ENCODE data around the gene CPED1. TPM values are rescaled to one million over a fixed set of nuclear protein-coding genes. Genes with fewer than 3 reads are reported as not detected.

Gene CPED1
- total RNA-seq, 3 donors from 2014 or later (not counting 1 experiment from before 2014, with no cell fraction given), result 0.50 to 1.3 (median 0.96) TPM

GRCh38 chr7:121069346-121070100 lies 81.0 kb downstream of the CPED1 start:
- H3K9me3 ChIP-seq (ENCODE audit: control insufficient read depth, insufficient read depth, low read length), result no peaks in the 10 kb centered on the region
- Mint-ChIP-seq H3K4me1 (no peaks in the 10 kb centered on the region), H3K4me3 (no peak overlapping the region), H3K27ac (no peak overlapping the region), H3K9me3 (no peaks in the 10 kb centered on the region), H3K36me3 (no peaks in the 10 kb centered on the region), H3K27me3 (ENCODE audit: low read depth in 2 of 2) (peaks cover 0 to 9% of the 10 kb centered on the region in 2 donors)
- no peak overlapping the region for H3K27ac ChIP-seq (ENCODE audit: low read length)
- H3K27me3 ChIP-seq (ENCODE audit: control insufficient read depth, insufficient read depth, low read length), result no peaks in the 10 kb centered on the region
- no peaks in the 10 kb centered on the region for H3K4me1 ChIP-seq (ENCODE audit: control insufficient read depth, insufficient read depth, low read length)
- 88% methylated on average over 4 of the region's 4 CpGs for WGBS (ENCODE audit: insufficient coverage)
- TF ChIP-seq CTCF (IDR thresholded peaks at IDR 0.05), result no peak
- H3K36me3 ChIP-seq (ENCODE audit: control insufficient read depth, insufficient read depth, low read length), result no peaks in the 10 kb centered on the region
- ATAC-seq, result no peak
- intact Hi-C loops (cut with micrococcal nuclease), result no loop called here
- no peak overlapping the region for H3K4me3 ChIP-seq (ENCODE audit: low read length)
- no peak for DNase-seq

GRCh38 chr7:121071132-121071531 lies 82.6 kb downstream of the CPED1 start:
- no peak overlapping the region for H3K27ac ChIP-seq (ENCODE audit: low read length)
- no peak for TF ChIP-seq CTCF (IDR thresholded peaks at IDR 0.05)
- no peak overlapping the region for H3K4me3 ChIP-seq (ENCODE audit: low read length)
- 88% methylated on average over 1 of the region's 1 CpG for WGBS (ENCODE audit: insufficient coverage)
- Mint-ChIP-seq H3K36me3 (no peaks in the 10 kb centered on the region), H3K27ac (no peak overlapping the region), H3K4me3 (no peak overlapping the region), H3K9me3 (no peaks in the 10 kb centered on the region), H3K4me1 (no peaks in the 10 kb centered on the region), H3K27me3 (ENCODE audit: low read depth in 2 of 2) (peaks cover 0 to 9% of the 10 kb centered on the region in 2 donors)
- no peaks in the 10 kb centered on the region for H3K27me3 ChIP-seq (ENCODE audit: control insufficient read depth, insufficient read depth, low read length)
- no peaks in the 10 kb centered on the region for H3K9me3 ChIP-seq (ENCODE audit: control insufficient read depth, insufficient read depth, low read length)
- intact Hi-C loops (cut with micrococcal nuclease), result no loop called here
- ATAC-seq, result no peak
- H3K4me1 ChIP-seq (ENCODE audit: control insufficient read depth, insufficient read depth, low read length), result no peaks in the 10 kb centered on the region
- H3K36me3 ChIP-seq (ENCODE audit: control insufficient read depth, insufficient read depth, low read length), result no peaks in the 10 kb centered on the region
- no peak for DNase-seq

GRCh38 chr7:121071662-121072061 lies 83.2 kb downstream of the CPED1 start:
- DNase-seq (no peak), ATAC-seq (no peak)
- Histone ChIP-seq H3K4me3 (ENCODE audit: low read length) (no peak overlapping the region), H3K4me1 (ENCODE audit: control insufficient read depth, insufficient read depth, low read length) (no peaks in the 10 kb centered on the region), H3K27ac (ENCODE audit: low read length) (no peak overlapping the region), H3K36me3 (ENCODE audit: control insufficient read depth, insufficient read depth, low read length) (no peaks in the 10 kb centered on the region), H3K9me3 (ENCODE audit: control insufficient read depth, insufficient read depth, low read length) (no peaks in the 10 kb centered on the region), H3K27me3 (ENCODE audit: control insufficient read depth, insufficient read depth, low read length) (no peaks in the 10 kb centered on the region)
- no peaks in the 10 kb centered on the region for H3K4me1 Mint-ChIP-seq
- WGBS (ENCODE audit: insufficient coverage), result 50% methylated on average over 2 of the region's 2 CpGs
- TF ChIP-seq CTCF (IDR thresholded peaks at IDR 0.05), result no peak
- no peak overlapping the region for H3K4me3 Mint-ChIP-seq
- no peaks in the 10 kb centered on the region for H3K36me3 Mint-ChIP-seq
- H3K27ac Mint-ChIP-seq, result no peak overlapping the region
- intact Hi-C loops (cut with micrococcal nuclease), result no loop called here
- peaks cover 0 to 9% of the 10 kb centered on the region in 2 donors for H3K27me3 Mint-ChIP-seq (ENCODE audit: low read depth in 2 of 2)
- no peaks in the 10 kb centered on the region for H3K9me3 Mint-ChIP-seq

- H3K4me3 Mint-ChIP-seq, result no peak overlapping the region
- Histone ChIP-seq H3K4me3 (ENCODE audit: low read length) (no peak overlapping the region), H3K4me1 (ENCODE audit: control insufficient read depth, insufficient read depth, low read length) (no peaks in the 10 kb centered on the region), H3K36me3 (ENCODE audit: control insufficient read depth, insufficient read depth, low read length) (no peaks in the 10 kb centered on the region), H3K27me3 (ENCODE audit: control insufficient read depth, insufficient read depth, low read length) (no peaks in the 10 kb centered on the region), H3K9me3 (ENCODE audit: control insufficient read depth, insufficient read depth, low read length) (no peaks in the 10 kb centered on the region), H3K27ac (ENCODE audit: low read length) (no peak overlapping the region)
- H3K27ac Mint-ChIP-seq, result no peak overlapping the region
- 75% methylated on average over 1 of the region's 2 CpGs for WGBS (ENCODE audit: insufficient coverage)
- H3K4me1 Mint-ChIP-seq, result no peaks in the 10 kb centered on the region
- TF ChIP-seq CTCF (IDR thresholded peaks at IDR 0.05), result no peak
- H3K36me3 Mint-ChIP-seq, result no peaks in the 10 kb centered on the region
- intact Hi-C loops (cut with micrococcal nuclease), result no loop called here
- peaks cover 3 to 9% of the 10 kb centered on the region in 2 donors for H3K27me3 Mint-ChIP-seq (ENCODE audit: low read depth in 2 of 2)
- H3K9me3 Mint-ChIP-seq, result no peaks in the 10 kb centered on the region
- ATAC-seq, result no peak
- DNase-seq, result no peak
These were observed 84.3 kb downstream of the CPED1 start for GRCh38 chr7:121072826-121073225.

All from natural killer cell (primary cell).